DOHH2 (cell line): ENCODE results near the gene GALK2.
"Not testable (repeated sequence)": the region's sequence is repeated elsewhere in the genome, so short reads cannot be mapped to it uniquely, and the experiment has no call there.

Experiments
- H3F3A ChIP-seq: fragments of 200-600 bp; sonication (generic), shearing (Covaris generic); 2 replicates; pipeline ENCODE4 v1.6.0; 2016; ENCODE audit warnings: antibody characterized with exemption, mild to moderate bottlenecking; ENCODE audit not compliant: control insufficient read depth, insufficient read depth
- H3K27ac ChIP-seq: fragments of 200-600 bp; sonication (generic); 2 replicates; pipeline ENCODE4 v1.5.1; 2014; ENCODE audit warnings: low read depth, mild to moderate bottlenecking, low read length, moderate library complexity
- H3K27me3 ChIP-seq: fragments of 200-600 bp; sonication (generic); 2 replicates; pipeline ENCODE4 v1.6.1; 2014; ENCODE audit warnings: mild to moderate bottlenecking, low read length, mixed read lengths; ENCODE audit not compliant: control insufficient read depth
- H3K36me3 ChIP-seq: fragments of 200-600 bp; sonication (generic); 2 replicates; pipeline ENCODE4 v1.6.1; 2014; ENCODE audit warnings: mild to moderate bottlenecking, low read length, moderate library complexity, mixed read lengths; ENCODE audit not compliant: control insufficient read depth
- H3K4me1 ChIP-seq: fragments of 200-600 bp; sonication (generic); 2 replicates; pipeline ENCODE4 v1.6.1; 2014; ENCODE audit warnings: mild to moderate bottlenecking, low read length, mixed read lengths; ENCODE audit not compliant: control insufficient read depth
- H3K4me2 ChIP-seq: fragments of 200-600 bp; sonication (generic); 2 replicates; pipeline ENCODE4 v1.6.0; 2014; ENCODE audit warnings: mild to moderate bottlenecking, low read length, moderate library complexity
- H3K4me3 ChIP-seq: fragments of 200-600 bp; sonication (generic); 2 replicates; pipeline ENCODE4 v1.5.1; 2014; ENCODE audit warnings: mild to moderate bottlenecking, low read length, mixed read lengths
- H3K79me2 ChIP-seq: fragments of 200-600 bp; sonication (generic); 2 replicates; pipeline ENCODE4 v1.6.1; 2014; ENCODE audit warnings: mild to moderate bottlenecking, low read length, mixed read lengths; ENCODE audit not compliant: control insufficient read depth
- H3K9me2 ChIP-seq: fragments of 200-600 bp; sonication (generic); replicated peaks from 2 replicates; pipeline ENCODE4 v1.6.1; 2014; ENCODE audit warnings: mild to moderate bottlenecking, low read length, mixed read lengths; ENCODE audit not compliant: control insufficient read depth
- H3K9me3 ChIP-seq: fragments of 200-600 bp; sonication (generic); 2 replicates; pipeline ENCODE4 v1.6.1; 2014; ENCODE audit warnings: antibody characterized with exemption, low read length, mixed read lengths; ENCODE audit not compliant: control insufficient read depth, insufficient read depth
- H4K20me1 ChIP-seq: fragments of 200-600 bp; sonication (generic); 2 replicates; pipeline ENCODE4 v1.6.0; 2014; ENCODE audit warnings: low read depth, mild to moderate bottlenecking, antibody characterized with exemption, low read length, moderate library complexity; ENCODE audit not compliant: control insufficient read depth, insufficient read depth
- CTCF ChIP-seq: fragments of 200-600 bp; sonication (generic); IDR thresholded peaks from one replicate; pipeline ENCODE4 v1.5.1; 2014; ENCODE audit warnings: antibody characterized with exemption, mild to moderate bottlenecking, low read depth, low read length; ENCODE audit not compliant: poor library complexity, severe bottlenecking
- EZH2phosphoT487 ChIP-seq: fragments of 200-600 bp; sonication (generic); IDR thresholded peaks from 2 replicates; pipeline ENCODE4 v1.6.1; 2017; ENCODE audit warnings: borderline replicate concordance, mild to moderate bottlenecking, antibody characterized with exemption, low read length, moderate library complexity, mixed read lengths

Gene GALK2

DNA sequence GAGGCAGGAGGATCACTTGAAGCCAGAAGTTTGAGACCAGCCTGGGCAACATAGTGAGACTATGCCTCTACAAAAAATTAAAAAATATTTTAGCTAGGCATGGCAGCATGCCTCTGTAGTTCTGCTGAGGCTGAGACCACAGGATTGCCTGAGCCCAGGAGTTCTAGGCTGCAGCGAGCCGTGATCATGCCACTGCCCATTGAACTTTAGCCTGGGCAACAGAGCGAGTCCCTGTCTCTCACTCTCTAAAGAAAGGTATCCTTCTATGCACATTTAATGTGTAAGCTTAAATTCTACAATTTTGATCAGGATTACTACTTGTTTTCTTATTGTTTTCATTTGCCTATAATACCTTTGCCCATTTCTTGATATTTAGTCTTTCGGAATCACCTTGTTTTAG, 26.8 kb downstream of the GALK2 start:
- Histone ChIP-seq H3K9me2 (no peaks in the 10 kb centered on the region), H3F3A (no peaks in the 10 kb centered on the region), H3K4me1 (no peaks in the 10 kb centered on the region), H3K27ac (no peak overlapping the region), H3K27me3 (no peaks in the 10 kb centered on the region), H3K36me3 (no peaks in the 10 kb centered on the region), H3K4me3 (no peak overlapping the region), H3K4me2 (no peak overlapping the region), H4K20me1 (no peaks in the 10 kb centered on the region), H3K79me2 (peaks cover 16% of the 10 kb centered on the region), H3K9me3 (no peaks in the 10 kb centered on the region)
- no peak for TF ChIP-seq EZH2phosphoT487
- TF ChIP-seq CTCF, result no peak

DNA sequence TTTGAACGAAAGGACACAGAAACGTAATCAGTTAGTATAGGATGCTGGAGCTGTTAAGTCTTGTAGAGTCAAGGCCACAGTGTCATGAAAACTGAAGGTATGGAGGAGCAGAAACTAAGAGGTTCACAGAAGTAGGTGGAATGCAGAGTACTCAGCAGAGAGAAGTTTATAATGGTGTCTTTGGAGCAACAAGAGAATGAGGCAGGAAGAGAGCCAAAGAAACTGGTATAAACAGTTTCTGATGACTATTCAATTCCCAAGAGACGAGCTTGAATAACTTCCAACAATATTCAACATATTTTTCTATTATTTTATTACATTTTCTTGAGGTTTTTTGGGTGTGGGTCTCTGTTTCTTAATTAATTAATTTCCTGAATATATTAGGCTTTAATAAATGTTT, 29.6 kb downstream of the GALK2 start:
- Histone ChIP-seq H4K20me1 (no peaks in the 10 kb centered on the region), H3K4me3 (no peak overlapping the region), H3K9me3 (no peaks in the 10 kb centered on the region), H3K27ac (no peak overlapping the region), H3F3A (no peaks in the 10 kb centered on the region), H3K4me1 (no peaks in the 10 kb centered on the region), H3K4me2 (no peak overlapping the region), H3K9me2 (no peaks in the 10 kb centered on the region), H3K79me2 (peaks cover 6% of the 10 kb centered on the region; the same call in 1 of the 2 replicates), H3K36me3 (peaks cover 6% of the 10 kb centered on the region), H3K27me3 (no peaks in the 10 kb centered on the region)
- no peak for TF ChIP-seq CTCF
- TF ChIP-seq EZH2phosphoT487, result no peak

DNA sequence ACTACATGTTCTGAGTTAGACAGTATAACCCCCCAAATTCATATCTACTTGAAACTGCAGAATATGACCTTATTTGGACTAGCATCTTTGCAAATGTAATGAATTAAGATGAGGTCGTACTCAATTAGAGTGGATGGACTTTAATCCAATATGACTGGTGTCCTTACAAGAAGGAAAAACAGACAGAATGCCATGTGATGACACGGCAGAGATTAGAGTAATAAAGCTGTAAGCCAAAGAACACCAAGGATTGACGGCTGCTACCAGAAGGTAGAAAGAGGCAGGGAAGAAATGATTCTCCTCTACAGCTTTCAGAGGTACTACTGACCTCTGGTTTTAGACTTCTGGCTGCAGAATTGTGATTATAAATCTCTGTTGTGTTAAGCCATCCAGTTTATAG, 30.3 kb downstream of the GALK2 start:
- TF ChIP-seq CTCF, result no peak
- no peak for TF ChIP-seq EZH2phosphoT487
- H3K9me2 ChIP-seq, result no peaks in the 10 kb centered on the region
- no peak overlapping the region for H3K4me3 ChIP-seq
- peaks cover 4% of the 10 kb centered on the region; the same call in 1 of the 2 replicates for H3K79me2 ChIP-seq
- H3K36me3 ChIP-seq, result peaks cover 6% of the 10 kb centered on the region
- H4K20me1 ChIP-seq, result no peaks in the 10 kb centered on the region
- H3K4me2 ChIP-seq, result no peak overlapping the region
- no peaks in the 10 kb centered on the region for H3K27me3 ChIP-seq
- no peak overlapping the region for H3K27ac ChIP-seq
- no peaks in the 10 kb centered on the region for H3K9me3 ChIP-seq
- no peaks in the 10 kb centered on the region for H3F3A ChIP-seq
- no peaks in the 10 kb centered on the region for H3K4me1 ChIP-seq

DNA sequence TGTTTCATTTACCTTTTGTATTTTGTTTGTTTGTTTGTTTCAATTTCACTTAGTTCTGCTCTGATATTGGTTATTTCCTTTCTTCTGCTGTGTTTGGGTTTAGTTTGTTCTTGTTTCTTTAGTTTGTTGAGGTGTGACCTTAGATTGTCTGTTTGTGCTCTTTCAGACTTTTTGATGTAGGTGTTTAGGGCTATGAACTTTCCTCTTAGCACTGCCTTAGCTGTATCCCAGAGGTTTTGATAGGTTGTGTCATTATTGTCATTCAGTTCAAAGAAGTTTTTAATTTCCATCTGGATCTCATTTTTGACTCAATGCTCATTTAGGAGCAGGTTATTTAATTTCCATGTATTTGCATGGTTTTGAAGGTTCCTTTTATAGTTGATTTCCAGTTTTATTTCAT, 38.1 kb downstream of the GALK2 start:
- not testable (repeated sequence) for H3K27me3 ChIP-seq, H3F3A ChIP-seq, H3K4me1 ChIP-seq, H3K4me2 ChIP-seq, H3K36me3 ChIP-seq, H3K4me3 ChIP-seq, H3K9me2 ChIP-seq, H3K27ac ChIP-seq, H4K20me1 ChIP-seq
- Histone ChIP-seq H3K79me2 (peaks cover 42% of the 10 kb centered on the region), H3K9me3 (peaks cover 12% of the 10 kb centered on the region; the same call in 1 of the 2 replicates)
